Skeletal muscle tissue (tissue), 4 donors: ENCODE results near the gene PTCHD1. TPM values are rescaled to one million over a fixed set of nuclear protein-coding genes. Genes with fewer than 3 reads are reported as not detected.

Experiments used
- H3K27ac ChIP-seq: one replicate; pipeline ENCODE4 v1.7.0; 2013; ENCODE audit warnings: mild to moderate bottlenecking, low read depth, low read length, inconsistent platforms
- H3K27me3 ChIP-seq, 3 donors: one replicate each; pipeline ENCODE4 v1.7.0; 2013; ENCODE audit warnings: low read length in 3 of 3; ENCODE audit not compliant: control insufficient read depth in 3 of 3, insufficient read depth in 3 of 3
- H3K36me3 ChIP-seq, 3 donors: one replicate each; pipeline ENCODE4 v1.7.0; 2013; ENCODE audit warnings: low read length in 3 of 3; ENCODE audit not compliant: control insufficient read depth in 3 of 3, insufficient read depth in 3 of 3
- H3K4me1 ChIP-seq, 3 donors: one replicate each; pipeline ENCODE4 v1.7.0; 2013; ENCODE audit warnings: low read length in 3 of 3, mild to moderate bottlenecking in 3 of 3; ENCODE audit not compliant: control insufficient read depth in 3 of 3, insufficient read depth in 3 of 3
- H3K4me3 ChIP-seq, 3 donors: one replicate each; pipeline ENCODE4 v1.7.0; 2013; ENCODE audit warnings: low read length in 3 of 3
- H3K9ac ChIP-seq, 3 donors: one replicate each; pipeline ENCODE4 v1.7.0; 2013; ENCODE audit warnings: low read length in 3 of 3, mild to moderate bottlenecking in 3 of 3, moderate library complexity in 2 of 3, low read depth in 1 of 3
- H3K9me3 ChIP-seq, 3 donors: one replicate each; pipeline ENCODE4 v1.7.0; 2013; ENCODE audit warnings: low read length in 3 of 3; ENCODE audit not compliant: control insufficient read depth in 3 of 3
- total RNA-seq: library from RNA; depleted of rRNA; stranded (reverse); fragments of >200 nt; gene quantifications from one replicate; pipeline ENCODE4 v1.2.3, GENCODE V29; 2014
- donor health status: Osteomylitis.

Gene PTCHD1
- total RNA-seq, 1 donor from 2014 or later = 0.52 TPM

- peaks cover 2 to 10% (median 5%) of the 10 kb centered on the region in 3 donors for H3K27me3 ChIP-seq
Measured at GRCh38 chrX:23327104-23327503, 7.5 kb upstream of the PTCHD1 start.

GRCh38 chrX:23331701-23332100, 2.9 kb upstream of the PTCHD1 start:
- Histone ChIP-seq H3K9me3 (no peaks in the 10 kb centered on the region), H3K36me3 (no peaks in the 10 kb centered on the region), H3K27ac (no peak overlapping the region), H3K9ac (no peak overlapping the region), H3K4me3 (no peak overlapping the region), H3K27me3 (peaks cover 24 to 39% (median 29%) of the 10 kb centered on the region in 3 donors), H3K4me1 (peaks cover 8 to 13% (median 11%) of the 10 kb centered on the region in 3 donors)

More at GRCh38 chrX:23327104-23327503, 7.5 kb upstream of the PTCHD1 start:
- Histone ChIP-seq H3K9ac (no peak overlapping the region), H3K9me3 (no peaks in the 10 kb centered on the region), H3K4me1 (no peaks in the 10 kb centered on the region), H3K27ac (no peak overlapping the region), H3K36me3 (no peaks in the 10 kb centered on the region), H3K4me3 (no peak overlapping the region)

- Histone ChIP-seq H3K27ac (no peak overlapping the region), H3K4me3 (peak overlapping the region in 1 of 3 donors; percentile 29), H3K27me3 (peaks cover 24 to 40% (median 29%) of the 10 kb centered on the region in 3 donors), H3K9me3 (no peaks in the 10 kb centered on the region), H3K36me3 (no peaks in the 10 kb centered on the region), H3K4me1 (peaks cover 8 to 13% (median 11%) of the 10 kb centered on the region in 3 donors), H3K9ac (no peak overlapping the region)
Measured at GRCh38 chrX:23332101-23332887, 2.4 kb upstream of the PTCHD1 start.

DNA sequence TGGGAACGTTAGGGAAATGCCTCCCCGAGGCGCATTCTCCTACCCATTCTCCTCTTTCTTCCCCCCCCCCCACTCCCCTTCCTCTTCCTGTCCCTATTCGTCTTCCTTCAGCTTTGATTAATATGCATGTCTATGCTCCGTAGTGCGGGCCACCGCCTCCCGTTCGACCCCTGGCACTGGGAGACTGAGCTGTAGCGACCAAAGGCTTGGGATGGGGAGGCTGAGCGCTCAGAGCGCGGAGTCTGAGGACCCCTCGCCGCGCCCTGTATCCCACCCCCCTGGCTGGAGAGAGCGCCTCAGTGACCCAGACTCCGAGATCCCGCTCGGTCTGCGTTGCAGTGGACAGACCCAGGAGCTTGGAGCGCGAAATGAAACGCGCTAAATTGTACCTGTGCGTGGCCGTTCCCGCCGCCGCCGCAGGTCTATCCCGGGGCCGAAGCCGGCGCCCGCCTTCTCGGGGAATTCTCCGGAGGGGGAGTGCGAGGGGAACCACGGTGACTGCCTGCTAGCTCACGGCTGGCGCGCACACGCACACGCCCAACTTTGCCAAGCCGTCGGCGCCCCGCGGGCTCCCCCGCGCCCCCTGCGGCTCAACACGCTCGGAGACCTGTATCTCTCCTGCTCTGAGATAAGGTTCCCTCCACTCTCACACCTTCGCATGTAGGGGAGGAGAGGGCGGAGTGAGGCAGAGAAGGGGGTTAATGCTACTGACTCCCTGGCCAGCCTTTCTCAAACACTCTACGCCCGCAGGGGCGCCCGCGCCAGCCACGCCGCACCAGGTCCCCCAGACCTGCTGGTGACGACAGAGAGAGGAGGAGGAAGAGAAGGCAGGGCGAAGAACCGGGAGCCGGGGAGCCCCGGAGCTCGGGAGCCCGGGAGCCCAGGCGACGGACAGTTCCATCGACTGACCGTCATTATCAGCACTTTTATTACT, 1.5 kb upstream of the PTCHD1 start:
- no peaks in the 10 kb centered on the region for H3K36me3 ChIP-seq
- no peak overlapping the region for H3K9ac ChIP-seq
- no peak overlapping the region for H3K27ac ChIP-seq
- peaks cover 24 to 42% (median 29%) of the 10 kb centered on the region in 3 donors for H3K27me3 ChIP-seq
- H3K4me3 ChIP-seq = peak overlapping the region in 2 of 3 donors; percentile 36 to 45
- peaks cover 8 to 13% (median 11%) of the 10 kb centered on the region in 3 donors for H3K4me1 ChIP-seq
- H3K9me3 ChIP-seq = no peaks in the 10 kb centered on the region

DNA sequence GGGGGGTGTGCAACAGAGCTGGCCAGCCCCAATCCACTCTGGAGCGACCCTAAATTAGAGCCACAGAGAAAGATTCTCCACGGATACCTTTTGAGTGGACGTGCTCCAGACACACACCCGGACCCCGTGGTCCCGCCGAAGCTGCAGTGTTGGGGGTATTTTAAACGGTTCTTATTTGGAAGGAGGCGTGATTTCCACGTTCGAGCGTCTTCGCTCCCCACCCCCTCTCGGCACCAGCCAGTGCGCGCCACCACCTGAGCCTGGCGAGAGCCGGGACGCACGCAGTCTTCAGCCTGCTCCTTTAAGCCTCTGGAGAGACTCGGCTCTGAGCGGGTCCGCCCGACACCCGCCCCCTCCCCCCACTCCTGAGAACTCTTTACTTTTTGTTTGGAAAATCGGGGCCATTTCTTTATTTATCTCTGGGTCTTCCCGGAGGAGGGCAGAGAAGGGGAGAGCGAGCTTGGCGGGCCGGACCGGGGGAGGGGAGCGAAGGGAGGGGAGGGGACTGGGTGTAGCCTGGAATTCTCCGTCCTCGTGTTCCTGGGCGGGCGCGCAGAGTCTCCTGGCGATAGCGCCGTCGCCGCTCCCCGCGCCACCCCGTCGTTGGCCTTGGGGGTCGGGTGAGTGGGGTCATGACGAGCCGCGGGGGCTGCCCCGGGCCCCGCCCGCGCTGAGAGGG, 668 bp upstream of the PTCHD1 start:
- Histone ChIP-seq H3K36me3 (no peaks in the 10 kb centered on the region), H3K27me3 (peaks cover 24 to 42% (median 29%) of the 10 kb centered on the region in 3 donors), H3K27ac (no peak overlapping the region), H3K9me3 (no peaks in the 10 kb centered on the region), H3K9ac (no peak overlapping the region), H3K4me3 (peak overlapping the region in 2 of 3 donors; percentile 29 to 31), H3K4me1 (peaks cover 8 to 13% (median 11%) of the 10 kb centered on the region in 3 donors)

DNA sequence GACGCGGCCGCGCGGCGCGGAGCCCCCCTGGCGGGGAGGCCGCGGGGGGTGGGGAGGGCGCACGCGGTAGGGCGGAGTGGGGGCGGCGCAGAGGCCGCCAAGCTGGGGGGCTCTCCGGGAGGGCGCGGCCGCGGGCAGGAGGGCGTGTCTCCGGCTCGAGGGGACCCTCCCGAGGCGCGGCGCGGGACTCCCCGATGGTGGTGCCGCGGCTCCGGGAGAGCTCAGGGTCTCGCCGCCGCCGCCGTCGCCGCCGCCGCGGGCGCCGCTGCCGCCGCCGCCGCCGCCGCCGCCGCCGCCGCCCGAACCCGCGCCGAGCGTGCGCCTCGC, 165 bp upstream of the PTCHD1 start:
- H3K4me1 ChIP-seq = peaks cover 8 to 13% (median 11%) of the 10 kb centered on the region in 3 donors
- no peaks in the 10 kb centered on the region for H3K36me3 ChIP-seq
- H3K4me3 ChIP-seq = peak overlapping the region in 1 of 3 donors; percentile 43
- no peaks in the 10 kb centered on the region for H3K9me3 ChIP-seq
- no peak overlapping the region for H3K27ac ChIP-seq
- H3K9ac ChIP-seq = no peak overlapping the region
- peaks cover 24 to 42% (median 29%) of the 10 kb centered on the region in 3 donors for H3K27me3 ChIP-seq

DNA sequence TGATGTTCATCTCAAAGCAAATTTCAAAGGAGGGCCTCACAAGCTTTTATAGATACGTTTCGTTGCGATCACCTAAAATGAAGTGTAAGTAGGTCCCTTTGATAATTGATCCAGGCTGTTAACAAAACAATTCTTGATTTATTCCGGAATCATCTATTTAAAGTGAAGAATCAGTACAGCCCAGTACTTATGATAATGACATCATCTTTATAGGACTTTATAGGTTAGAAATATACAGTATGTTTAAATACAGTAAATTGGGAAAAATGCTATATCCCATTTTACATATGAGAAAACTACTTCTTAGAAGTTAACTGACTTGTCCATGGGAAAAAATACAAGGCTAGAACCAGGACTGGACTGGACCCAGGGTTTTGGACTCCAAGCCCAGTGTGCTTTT, 3.7 kb downstream of the PTCHD1 start:
- H3K4me3 ChIP-seq = no peak overlapping the region
- peaks cover 14 to 25% (median 16%) of the 10 kb centered on the region in 3 donors for H3K27me3 ChIP-seq
- no peak overlapping the region for H3K9ac ChIP-seq
- H3K27ac ChIP-seq = no peak overlapping the region
- H3K4me1 ChIP-seq = peaks cover 5 to 8% (median 5%) of the 10 kb centered on the region in 3 donors
- H3K9me3 ChIP-seq = no peaks in the 10 kb centered on the region
- H3K36me3 ChIP-seq = no peaks in the 10 kb centered on the region

DNA sequence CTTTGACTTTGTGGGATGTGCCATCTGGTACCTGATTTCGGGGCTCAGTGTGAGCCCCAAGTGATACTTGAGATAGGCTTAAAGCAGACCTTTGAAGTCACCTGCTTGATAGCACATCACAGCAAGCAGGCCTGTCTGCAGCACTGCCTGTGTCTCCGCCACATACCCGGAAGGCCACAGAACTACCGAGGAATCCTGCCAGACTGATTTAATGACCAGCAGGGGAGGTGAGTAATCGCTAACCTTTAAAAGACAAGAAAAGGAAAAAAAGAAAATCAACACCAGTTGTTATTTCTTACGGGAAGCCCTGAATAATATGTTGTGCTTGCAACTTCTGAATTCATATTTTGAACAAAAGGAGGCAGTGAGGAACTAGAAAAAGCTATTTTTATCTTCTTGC, 6.8 kb downstream of the PTCHD1 start:
- H3K36me3 ChIP-seq = no peaks in the 10 kb centered on the region
- no peaks in the 10 kb centered on the region for H3K9me3 ChIP-seq
- peaks cover 0 to 11% (median 3%) of the 10 kb centered on the region in 3 donors for H3K27me3 ChIP-seq

DNA sequence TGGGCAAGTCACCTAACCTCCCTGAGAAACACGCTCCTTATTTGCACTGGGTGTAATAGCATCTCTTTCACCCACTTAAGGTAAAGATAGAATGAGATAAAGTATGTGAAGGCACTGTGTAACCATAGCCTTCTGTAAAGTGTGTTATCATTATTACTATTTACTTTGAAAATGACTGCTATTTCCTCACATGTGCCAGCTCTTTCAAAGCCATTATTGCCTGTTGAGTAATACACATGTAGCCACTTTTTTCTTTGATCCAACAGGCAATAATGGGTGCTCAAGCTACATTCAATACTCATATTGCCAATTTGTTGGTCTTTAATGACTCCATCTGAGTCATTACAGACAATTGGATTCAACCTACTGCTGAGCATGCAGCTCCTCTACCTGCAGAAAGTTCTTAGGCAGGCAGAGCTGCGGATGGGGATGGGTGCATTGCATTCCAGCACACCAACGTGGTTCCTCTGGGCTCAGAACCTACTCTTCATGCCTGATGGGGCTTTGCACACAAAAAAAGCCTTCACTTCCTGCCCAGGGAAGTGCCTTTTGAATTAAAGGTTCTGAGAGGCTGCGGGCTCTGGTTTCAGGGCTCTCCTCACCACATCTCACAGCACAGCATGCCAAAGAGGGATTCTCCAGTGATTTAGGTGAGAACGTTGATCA, 9.7 kb downstream of the PTCHD1 start:
- H3K27ac ChIP-seq = no peak overlapping the region
- no peaks in the 10 kb centered on the region for H3K4me1 ChIP-seq
- no peak overlapping the region for H3K4me3 ChIP-seq
- H3K27me3 ChIP-seq = peaks cover 0 to 3% (median 0%) of the 10 kb centered on the region in 3 donors
- H3K36me3 ChIP-seq = no peaks in the 10 kb centered on the region
- H3K9ac ChIP-seq = no peak overlapping the region
- H3K9me3 ChIP-seq = no peaks in the 10 kb centered on the region

More for the DNA sequence above, 6.8 kb downstream of the PTCHD1 start:
- H3K4me3 ChIP-seq = no peak overlapping the region
- no peak overlapping the region for H3K27ac ChIP-seq
- H3K4me1 ChIP-seq = no peaks in the 10 kb centered on the region
- H3K9ac ChIP-seq = no peak overlapping the region
